Embryonic facial prominence (tissue), 1 donor: ENCODE results near the gene XXYLT1.

Source experiments
- DNase-seq: peaks from one replicate; pipeline ENCODE4 v3.0.0-alpha.2; 2016; ENCODE audit errors: extremely low spot score

The XXYLT1 gene

GRCh38 chr3:195151866-195152541, 119.0 kb downstream of the XXYLT1 start:
- no peak for DNase-seq

GRCh38 chr3:195151402-195151801, 119.6 kb downstream of the XXYLT1 start:
- no peak for DNase-seq

GRCh38 chr3:195150181-195151118, 120.5 kb downstream of the XXYLT1 start:
- no peak for DNase-seq

GRCh38 chr3:195149292-195150030, 121.5 kb downstream of the XXYLT1 start:
- no peak for DNase-seq

- DNase-seq = no peak
These were observed 122.4 kb downstream of the XXYLT1 start for GRCh38 chr3:195148549-195148948.

- DNase-seq = no peak
These were observed 123.3 kb downstream of the XXYLT1 start for GRCh38 chr3:195147649-195148080.

GRCh38 chr3:195146131-195146530, 124.8 kb downstream of the XXYLT1 start:
- no peak for DNase-seq

- DNase-seq = no peak
These were observed 125.4 kb downstream of the XXYLT1 start for GRCh38 chr3:195145579-195145978.

GRCh38 chr3:195143221-195143620, 127.7 kb downstream of the XXYLT1 start:
- DNase-seq = no peak

- no peak for DNase-seq
These were observed 128.4 kb downstream of the XXYLT1 start for GRCh38 chr3:195142519-195142918.

- DNase-seq = no peak
These were observed 129.9 kb downstream of the XXYLT1 start for GRCh38 chr3:195140816-195141793.

- no peak for DNase-seq
These were observed 130.5 kb downstream of the XXYLT1 start for GRCh38 chr3:195140410-195140809.

- DNase-seq = no peak
These were observed 131.1 kb downstream of the XXYLT1 start for GRCh38 chr3:195139876-195140240.

- DNase-seq = no peak
These were observed 131.7 kb downstream of the XXYLT1 start for GRCh38 chr3:195139091-195139875.

GRCh38 chr3:195137638-195138588, 133.0 kb downstream of the XXYLT1 start:
- DNase-seq = no peak

- no peak for DNase-seq
These were observed 135.0 kb downstream of the XXYLT1 start for GRCh38 chr3:195135917-195136316.

- no peak for DNase-seq
These were observed 136.5 kb downstream of the XXYLT1 start for GRCh38 chr3:195134431-195134830.

- DNase-seq = no peak
These were observed 137.5 kb downstream of the XXYLT1 start for GRCh38 chr3:195133462-195133861.

GRCh38 chr3:195133013-195133412, 137.9 kb downstream of the XXYLT1 start:
- no peak for DNase-seq
